Liver (tissue), 3 donors: ENCODE data around the gene NIFK.

Experiments
- ATF3 ChIP-seq: IDR thresholded peaks from 2 replicates; pipeline ENCODE4 v1.6.1; 2016; ENCODE audit warnings: antibody characterized with exemption
- EGR1 ChIP-seq, 2 donors: IDR thresholded peaks; 2 replicates each; pipeline ENCODE4 v1.6.1; 2016 to 2018; ENCODE audit warnings: antibody characterized with exemption in 2 of 2, low read depth in 2 of 2
- GABPA ChIP-seq, 2 donors: IDR thresholded peaks in 1 of 2; conservative IDR thresholded peaks in 1 of 2; 2 replicates each; pipeline ENCODE4 v1.6.1; 2016; ENCODE audit warnings: antibody characterized with exemption in 2 of 2, mild to moderate bottlenecking in 1 of 2, moderate library complexity in 1 of 2
- JUND ChIP-seq, 2 donors: IDR thresholded peaks; 2 replicates each; pipeline ENCODE4 v1.6.1; 2016; ENCODE audit warnings: antibody characterized with exemption in 2 of 2
- RAD21 ChIP-seq, 2 donors: IDR thresholded peaks; 2 replicates each; pipeline ENCODE4 v1.6.1; 2016; ENCODE audit warnings: antibody characterized with exemption in 2 of 2, mild to moderate bottlenecking in 2 of 2
- RXRA ChIP-seq, 2 donors: IDR thresholded peaks; 2 replicates each; pipeline ENCODE4 v1.6.1; 2017 to 2018; ENCODE audit warnings: antibody characterized with exemption in 2 of 2, mild to moderate bottlenecking in 1 of 2
- TAF1 ChIP-seq: conservative IDR thresholded peaks from 2 replicates; pipeline ENCODE4 v1.6.1; 2016; ENCODE audit warnings: antibody characterized with exemption, mild to moderate bottlenecking
- YY1 ChIP-seq: IDR thresholded peaks from 2 replicates; pipeline ENCODE4 v1.6.1; 2016; ENCODE audit warnings: antibody characterized with exemption, mild to moderate bottlenecking
- TF ChIP-seq, protein P1 (sequence below): fragments of 150-350 bp; IDR thresholded peaks from 2 replicates; pipeline ENCODE4 v1.5.1; 2017; ENCODE audit warnings: improper control_type of control experiment, low read depth, low read length; ENCODE audit not compliant: missing input control
- TF ChIP-seq, protein P2 (sequence below): IDR thresholded peaks from 2 replicates; pipeline ENCODE4 v1.6.1; 2016; ENCODE audit warnings: antibody characterized with exemption
- TF ChIP-seq, protein P3 (sequence below): IDR thresholded peaks from 2 replicates; pipeline ENCODE4 v1.6.1; 2016; ENCODE audit warnings: antibody characterized with exemption
- TF ChIP-seq, protein P4 (sequence below): IDR thresholded peaks from 2 replicates; pipeline ENCODE4 v1.6.1; 2016; ENCODE audit warnings: antibody characterized with exemption, mild to moderate bottlenecking
- donor health status: healthy.
- donor health status: healthy.

DNA sequence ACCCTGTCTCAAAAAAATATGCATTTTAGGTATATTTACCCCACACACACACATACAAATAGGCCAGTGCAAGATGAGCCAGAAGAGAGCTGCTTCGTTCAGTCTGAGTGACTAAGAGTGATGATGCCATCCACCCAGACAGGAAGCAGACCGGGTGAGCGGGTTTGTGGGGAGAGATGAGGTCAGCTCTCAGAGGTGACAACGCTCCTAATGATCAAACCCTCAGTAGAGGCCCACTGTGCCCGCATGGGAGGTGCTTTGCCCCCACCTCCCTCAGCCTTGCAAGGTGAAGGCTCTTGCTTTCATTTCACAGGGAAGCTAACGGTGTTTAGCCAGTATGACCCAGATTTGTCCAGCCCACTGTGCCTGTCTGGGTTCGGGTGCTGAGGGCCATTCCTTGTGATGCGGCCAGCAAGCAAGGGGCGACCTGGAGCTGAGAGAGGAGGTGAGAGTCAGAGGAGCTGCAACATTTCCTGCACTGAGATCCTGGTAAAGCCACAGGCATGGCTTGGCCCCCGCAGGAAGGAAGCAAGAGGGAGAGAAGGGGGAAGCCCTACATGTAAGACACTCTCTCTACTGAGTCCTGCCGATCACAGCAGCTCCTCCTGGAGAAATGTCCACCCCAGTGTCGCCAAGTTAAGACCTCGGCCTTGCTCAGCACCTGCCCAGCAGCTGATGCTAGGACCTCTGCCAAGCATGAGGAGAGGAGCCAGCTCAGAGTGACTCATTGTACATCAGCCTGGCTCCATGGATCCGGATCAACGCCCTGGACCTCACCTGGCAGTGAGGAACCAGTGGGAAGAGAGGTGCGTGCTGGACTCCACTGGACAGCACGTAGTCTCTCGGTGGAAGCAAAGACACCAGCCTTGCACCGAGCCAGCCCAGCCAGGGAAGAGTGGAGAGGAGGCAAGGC is 37.0 kb downstream of the NIFK start:
- TF ChIP-seq, protein P1, sequence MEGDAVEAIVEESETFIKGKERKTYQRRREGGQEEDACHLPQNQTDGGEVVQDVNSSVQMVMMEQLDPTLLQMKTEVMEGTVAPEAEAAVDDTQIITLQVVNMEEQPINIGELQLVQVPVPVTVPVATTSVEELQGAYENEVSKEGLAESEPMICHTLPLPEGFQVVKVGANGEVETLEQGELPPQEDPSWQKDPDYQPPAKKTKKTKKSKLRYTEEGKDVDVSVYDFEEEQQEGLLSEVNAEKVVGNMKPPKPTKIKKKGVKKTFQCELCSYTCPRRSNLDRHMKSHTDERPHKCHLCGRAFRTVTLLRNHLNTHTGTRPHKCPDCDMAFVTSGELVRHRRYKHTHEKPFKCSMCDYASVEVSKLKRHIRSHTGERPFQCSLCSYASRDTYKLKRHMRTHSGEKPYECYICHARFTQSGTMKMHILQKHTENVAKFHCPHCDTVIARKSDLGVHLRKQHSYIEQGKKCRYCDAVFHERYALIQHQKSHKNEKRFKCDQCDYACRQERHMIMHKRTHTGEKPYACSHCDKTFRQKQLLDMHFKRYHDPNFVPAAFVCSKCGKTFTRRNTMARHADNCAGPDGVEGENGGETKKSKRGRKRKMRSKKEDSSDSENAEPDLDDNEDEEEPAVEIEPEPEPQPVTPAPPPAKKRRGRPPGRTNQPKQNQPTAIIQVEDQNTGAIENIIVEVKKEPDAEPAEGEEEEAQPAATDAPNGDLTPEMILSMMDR, result no peak
- TF ChIP-seq ATF3 (no peak), EGR1 (IDR thresholded peaks at IDR 0.05; ENCODE audit: low read depth in 2 of 2) (no peak), TAF1 (no peak), RXRA (IDR thresholded peaks at IDR 0.05) (no peak), RAD21 (IDR thresholded peaks at IDR 0.05) (no peak), GABPA (IDR thresholded peaks at IDR 0.05 in 1 of 2, conservative IDR thresholded peaks at IDR 0.05 in 1 of 2) (no peak), YY1 (no peak), JUND (IDR thresholded peaks at IDR 0.05) (no peak)
- TF ChIP-seq, protein P2, sequence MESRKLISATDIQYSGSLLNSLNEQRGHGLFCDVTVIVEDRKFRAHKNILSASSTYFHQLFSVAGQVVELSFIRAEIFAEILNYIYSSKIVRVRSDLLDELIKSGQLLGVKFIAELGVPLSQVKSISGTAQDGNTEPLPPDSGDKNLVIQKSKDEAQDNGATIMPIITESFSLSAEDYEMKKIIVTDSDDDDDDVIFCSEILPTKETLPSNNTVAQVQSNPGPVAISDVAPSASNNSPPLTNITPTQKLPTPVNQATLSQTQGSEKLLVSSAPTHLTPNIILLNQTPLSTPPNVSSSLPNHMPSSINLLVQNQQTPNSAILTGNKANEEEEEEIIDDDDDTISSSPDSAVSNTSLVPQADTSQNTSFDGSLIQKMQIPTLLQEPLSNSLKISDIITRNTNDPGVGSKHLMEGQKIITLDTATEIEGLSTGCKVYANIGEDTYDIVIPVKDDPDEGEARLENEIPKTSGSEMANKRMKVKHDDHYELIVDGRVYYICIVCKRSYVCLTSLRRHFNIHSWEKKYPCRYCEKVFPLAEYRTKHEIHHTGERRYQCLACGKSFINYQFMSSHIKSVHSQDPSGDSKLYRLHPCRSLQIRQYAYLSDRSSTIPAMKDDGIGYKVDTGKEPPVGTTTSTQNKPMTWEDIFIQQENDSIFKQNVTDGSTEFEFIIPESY, result no peak
- TF ChIP-seq, protein P3, sequence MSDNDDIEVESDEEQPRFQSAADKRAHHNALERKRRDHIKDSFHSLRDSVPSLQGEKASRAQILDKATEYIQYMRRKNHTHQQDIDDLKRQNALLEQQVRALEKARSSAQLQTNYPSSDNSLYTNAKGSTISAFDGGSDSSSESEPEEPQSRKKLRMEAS, result no peak
- TF ChIP-seq, protein P4, sequence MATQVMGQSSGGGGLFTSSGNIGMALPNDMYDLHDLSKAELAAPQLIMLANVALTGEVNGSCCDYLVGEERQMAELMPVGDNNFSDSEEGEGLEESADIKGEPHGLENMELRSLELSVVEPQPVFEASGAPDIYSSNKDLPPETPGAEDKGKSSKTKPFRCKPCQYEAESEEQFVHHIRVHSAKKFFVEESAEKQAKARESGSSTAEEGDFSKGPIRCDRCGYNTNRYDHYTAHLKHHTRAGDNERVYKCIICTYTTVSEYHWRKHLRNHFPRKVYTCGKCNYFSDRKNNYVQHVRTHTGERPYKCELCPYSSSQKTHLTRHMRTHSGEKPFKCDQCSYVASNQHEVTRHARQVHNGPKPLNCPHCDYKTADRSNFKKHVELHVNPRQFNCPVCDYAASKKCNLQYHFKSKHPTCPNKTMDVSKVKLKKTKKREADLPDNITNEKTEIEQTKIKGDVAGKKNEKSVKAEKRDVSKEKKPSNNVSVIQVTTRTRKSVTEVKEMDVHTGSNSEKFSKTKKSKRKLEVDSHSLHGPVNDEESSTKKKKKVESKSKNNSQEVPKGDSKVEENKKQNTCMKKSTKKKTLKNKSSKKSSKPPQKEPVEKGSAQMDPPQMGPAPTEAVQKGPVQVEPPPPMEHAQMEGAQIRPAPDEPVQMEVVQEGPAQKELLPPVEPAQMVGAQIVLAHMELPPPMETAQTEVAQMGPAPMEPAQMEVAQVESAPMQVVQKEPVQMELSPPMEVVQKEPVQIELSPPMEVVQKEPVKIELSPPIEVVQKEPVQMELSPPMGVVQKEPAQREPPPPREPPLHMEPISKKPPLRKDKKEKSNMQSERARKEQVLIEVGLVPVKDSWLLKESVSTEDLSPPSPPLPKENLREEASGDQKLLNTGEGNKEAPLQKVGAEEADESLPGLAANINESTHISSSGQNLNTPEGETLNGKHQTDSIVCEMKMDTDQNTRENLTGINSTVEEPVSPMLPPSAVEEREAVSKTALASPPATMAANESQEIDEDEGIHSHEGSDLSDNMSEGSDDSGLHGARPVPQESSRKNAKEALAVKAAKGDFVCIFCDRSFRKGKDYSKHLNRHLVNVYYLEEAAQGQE, result no peak
